ENCODE data around the gene GARS1.

The GARS1 gene

GRCh38 chr7:30678805-30679204 is 84.1 kb downstream of the GARS1 start:
- DNase-seq: no peak

GRCh38 chr7:30679664-30680063 is 85.0 kb downstream of the GARS1 start:
- no peak for DNase-seq

- DNase-seq: no peak
Observed at GRCh38 chr7:30681331-30681797, 86.7 kb downstream of the GARS1 start.

GRCh38 chr7:30681815-30682211 is 87.1 kb downstream of the GARS1 start:
- DNase-seq: no peak

GRCh38 chr7:30682212-30683083 is 87.8 kb downstream of the GARS1 start, which contains the start of gene CRHR2:
Gene CRHR2 (minus strand): TSS chr7:30682456. CDS start chr7:30682280, 176 bp downstream.
- DNase-seq: peak in 4 of 56 donors; percentile 3 to 49 (median 16)

- no peak for DNase-seq
Observed at GRCh38 chr7:30683306-30683705, 88.6 kb downstream of the GARS1 start.
